WI38 (cell line): ENCODE results near the gene GPC3.

Experiments used
- H3K4me3 ChIP-seq: 2 replicates; pipeline ENCODE4 v1.5.1; 2011; ENCODE audit warnings: low read depth, mild to moderate bottlenecking, control low read depth, low read length
- TF ChIP-seq, protein P1 (sequence below): IDR thresholded peaks from 2 replicates; pipeline ENCODE4 v1.5.1; 2012; ENCODE audit warnings: low read depth, mild to moderate bottlenecking, control low read depth, low read length

GPC3 gene

DNA sequence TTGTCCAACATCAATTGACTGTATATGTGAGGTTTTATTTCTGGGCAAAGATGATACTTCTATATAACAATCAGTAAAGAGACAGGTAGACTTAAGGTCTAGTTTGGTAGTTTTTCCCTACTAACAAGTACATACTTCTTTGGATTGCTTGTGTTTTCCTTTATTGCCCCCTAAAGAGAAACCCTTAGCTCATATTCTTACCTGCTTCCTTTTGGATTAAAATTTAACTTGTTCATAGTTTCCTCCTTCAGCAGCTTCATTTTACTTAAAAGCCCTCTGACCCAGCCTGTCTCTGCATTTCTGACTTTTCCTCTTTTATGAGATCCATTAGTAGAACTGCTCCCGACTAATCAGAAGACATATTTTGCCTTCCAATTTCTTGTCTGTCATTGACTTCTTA lies 494.4 kb downstream of the GPC3 start:
- H3K4me3 ChIP-seq: no peak overlapping the region
- TF ChIP-seq, protein P1, sequence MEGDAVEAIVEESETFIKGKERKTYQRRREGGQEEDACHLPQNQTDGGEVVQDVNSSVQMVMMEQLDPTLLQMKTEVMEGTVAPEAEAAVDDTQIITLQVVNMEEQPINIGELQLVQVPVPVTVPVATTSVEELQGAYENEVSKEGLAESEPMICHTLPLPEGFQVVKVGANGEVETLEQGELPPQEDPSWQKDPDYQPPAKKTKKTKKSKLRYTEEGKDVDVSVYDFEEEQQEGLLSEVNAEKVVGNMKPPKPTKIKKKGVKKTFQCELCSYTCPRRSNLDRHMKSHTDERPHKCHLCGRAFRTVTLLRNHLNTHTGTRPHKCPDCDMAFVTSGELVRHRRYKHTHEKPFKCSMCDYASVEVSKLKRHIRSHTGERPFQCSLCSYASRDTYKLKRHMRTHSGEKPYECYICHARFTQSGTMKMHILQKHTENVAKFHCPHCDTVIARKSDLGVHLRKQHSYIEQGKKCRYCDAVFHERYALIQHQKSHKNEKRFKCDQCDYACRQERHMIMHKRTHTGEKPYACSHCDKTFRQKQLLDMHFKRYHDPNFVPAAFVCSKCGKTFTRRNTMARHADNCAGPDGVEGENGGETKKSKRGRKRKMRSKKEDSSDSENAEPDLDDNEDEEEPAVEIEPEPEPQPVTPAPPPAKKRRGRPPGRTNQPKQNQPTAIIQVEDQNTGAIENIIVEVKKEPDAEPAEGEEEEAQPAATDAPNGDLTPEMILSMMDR: no peak
